AG09319 (cell line): Measurements from ENCODE around the gene PMP22.

Experiments used
- DNase-seq: peaks from one replicate; pipeline ENCODE4 v3.0.0-alpha.2; 2010; ENCODE audit warnings: low read depth; ENCODE audit errors: extremely low read depth
- CTCF ChIP-seq: IDR thresholded peaks from 2 replicates; pipeline ENCODE4 v1.5.1; 2011; ENCODE audit warnings: low read depth, mild to moderate bottlenecking, inconsistent platforms, low read length, moderate library complexity

PMP22 gene

GRCh38 chr17:15261802-15262290 is 3.3 kb downstream of the PMP22 start:
- DNase-seq: no peak

GRCh38 chr17:15261258-15261801 is 3.8 kb downstream of the PMP22 start:
- no peak; the same call in none of the 2 replicates for TF ChIP-seq CTCF
- DNase-seq: no peak

More at GRCh38 chr17:15261802-15262290, 3.3 kb downstream of the PMP22 start:
- TF ChIP-seq CTCF: no peak

- peak; percentile 75 for DNase-seq
- peak; percentile 41 for TF ChIP-seq CTCF
These were observed 4.5 kb downstream of the PMP22 start for GRCh38 chr17:15260376-15261257.

GRCh38 chr17:15257796-15258512 is 7.2 kb downstream of the PMP22 start:
- DNase-seq: no peak
- no peak for TF ChIP-seq CTCF

- DNase-seq: peak; percentile 60
- peak; percentile 89 for TF ChIP-seq CTCF
These were observed 7.8 kb downstream of the PMP22 start for GRCh38 chr17:15257258-15257788.

GRCh38 chr17:15256689-15257088 is 8.4 kb downstream of the PMP22 start:
- DNase-seq: no peak
- no peak for TF ChIP-seq CTCF
